ENCODE data around the gene NUDC. TPM values are rescaled to one million over a fixed set of nuclear protein-coding genes. Genes with fewer than 3 reads are reported as not detected.

Gene NUDC
- total and polyA plus RNA-seq, 9 of the 15 experiments (the other 6 are each of a cell fraction or from before 2014, with no cell fraction given) = 9.8 to 234 (median 149) TPM

GRCh38 chr1:26994020-26994786, 72.7 kb downstream of the NUDC start (continued):
- no peak for TF ChIP-seq STAT6 (CRISPR knock-in tag; IDR thresholded peaks at IDR 0.05)
- TF ChIP-seq CHD1 (IDR thresholded peaks at IDR 0.05; ENCODE audit: low read length) = no peak
- no peak for TF ChIP-seq MGA (IDR thresholded peaks at IDR 0.05)
- TF ChIP-seq GABPB1 (CRISPR knock-in tag; IDR thresholded peaks at IDR 0.05) = no peak
- no peak for TF ChIP-seq ELF2 (CRISPR knock-in tag; IDR thresholded peaks at IDR 0.05)
- TF ChIP-seq ATF6 (CRISPR knock-in tag; IDR thresholded peaks at IDR 0.05) = no peak
- 0 out of 2 replicates have a peak, but pooled peaks have one; percentile 16 for TF ChIP-seq FOXP1 (CRISPR knock-in tag; IDR thresholded peaks at IDR 0.05)
